ENCODE measurements around the gene HOXA13.

Gene HOXA13

GRCh38 chr7:27157702-27158431, 42.0 kb downstream of the HOXA13 start:
- DNase-seq = no peak

- DNase-seq = no peak
Measured at GRCh38 chr7:27156916-27157701, 42.8 kb downstream of the HOXA13 start.

GRCh38 chr7:27156508-27156898, 43.4 kb downstream of the HOXA13 start, which contains the start of gene HOXA7:
TSS of gene HOXA7 (minus strand) at chr7:27156675. CDS start at chr7:27156545, 130 bp downstream.
- DNase-seq = no peak

GRCh38 chr7:27155816-27156507, 43.9 kb downstream of the HOXA13 start:
- DNase-seq = no peak

GRCh38 chr7:27154901-27155815, 44.7 kb downstream of the HOXA13 start:
- no peak for DNase-seq

- no peak for DNase-seq
Measured at GRCh38 chr7:27154369-27154768, 45.5 kb downstream of the HOXA13 start.

- DNase-seq = no peak
Measured at GRCh38 chr7:27153526-27153925, 46.4 kb downstream of the HOXA13 start.

GRCh38 chr7:27152816-27153442, 47.0 kb downstream of the HOXA13 start:
- DNase-seq = no peak

- no peak for DNase-seq
Measured at GRCh38 chr7:27151931-27152815, 47.7 kb downstream of the HOXA13 start, which contains the start of gene HOXA3. TSS of gene HOXA3 (minus strand) at chr7:27152583. CDS start at chr7:27110640, 41,943 bp downstream.

- DNase-seq = no peak
Measured at GRCh38 chr7:27151341-27151930, 48.5 kb downstream of the HOXA13 start.

- DNase-seq = no peak
Measured at GRCh38 chr7:27150568-27151340, 49.1 kb downstream of the HOXA13 start.

- DNase-seq = no peak
Measured at GRCh38 chr7:27149842-27150567, 49.9 kb downstream of the HOXA13 start.

- DNase-seq = no peak
Measured at GRCh38 chr7:27148756-27149641, 50.9 kb downstream of the HOXA13 start.

GRCh38 chr7:27148031-27148755, 51.7 kb downstream of the HOXA13 start:
- DNase-seq = no peak

- DNase-seq = no peak
Measured at GRCh38 chr7:27147199-27148030, 52.5 kb downstream of the HOXA13 start, which contains the start of gene HOXA6. TSS of gene HOXA6 (minus strand) at chr7:27147774. CDS start at chr7:27147749, 25 bp downstream.

All from NCI-H2081 treated with DMSO at 0.1 percent for 48 hours (cell line).